ENCODE measurements around the gene MSL2.
"Not testable (repeated sequence)": the region's sequence is repeated elsewhere in the genome, so short reads cannot be mapped to it uniquely, and the experiment has no call there.

MSL2 gene

GRCh38 chr3:136196064-136196400, at the start of gene MSL2:
TSS of gene MSL2 (minus strand) at chr3:136196335. CDS start at chr3:136195113, 1,222 bp downstream.
- DNase-seq = no peak

- no peak for DNase-seq
Observed at GRCh38 chr3:136245691-136246090, 49.6 kb upstream of the MSL2 start.

GRCh38 chr3:136239094-136239493, 43.0 kb upstream of the MSL2 start:
- no peak for DNase-seq

- DNase-seq = no peak
Observed at GRCh38 chr3:136237961-136238649, 42.0 kb upstream of the MSL2 start.

- DNase-seq = no peak
Observed at GRCh38 chr3:136237103-136237502, 41.0 kb upstream of the MSL2 start.

- DNase-seq = no peak
Observed at GRCh38 chr3:136236109-136236508, 40.0 kb upstream of the MSL2 start.

- DNase-seq = no peak
Observed at GRCh38 chr3:136235545-136235944, 39.4 kb upstream of the MSL2 start.

- DNase-seq = no peak
Observed at GRCh38 chr3:136232413-136232812, 36.3 kb upstream of the MSL2 start.

- DNase-seq = not testable (repeated sequence)
Observed at GRCh38 chr3:136222746-136223145, 26.6 kb upstream of the MSL2 start.

- no peak for DNase-seq
Observed at GRCh38 chr3:136211547-136211946, 15.4 kb upstream of the MSL2 start.

- no peak for DNase-seq
Observed at GRCh38 chr3:136209921-136210320, 13.8 kb upstream of the MSL2 start.

- no peak for DNase-seq
Observed at GRCh38 chr3:136207489-136208115, 11.5 kb upstream of the MSL2 start.

GRCh38 chr3:136199219-136199618, 3.1 kb upstream of the MSL2 start:
- not testable (repeated sequence) for DNase-seq

- DNase-seq = not testable (repeated sequence)
Observed at GRCh38 chr3:136198462-136199078, 2.4 kb upstream of the MSL2 start.

- DNase-seq = peak in 3 of 6 experiments; percentile 76 to 89 (median 78)
Observed at GRCh38 chr3:136197159-136197793, 1.1 kb upstream of the MSL2 start.

- DNase-seq = peak; percentile 96 to 100 (median 98)
Observed at GRCh38 chr3:136196401-136197158, 445 bp upstream of the MSL2 start.

GRCh38 chr3:136195258-136196063, 674 bp downstream of the MSL2 start:
- DNase-seq = peak; percentile 64 to 84 (median 78)

GRCh38 chr3:136194409-136195257, 1.5 kb downstream of the MSL2 start:
- peak; percentile 62 to 74 (median 68) for DNase-seq

GRCh38 chr3:136193278-136194054, 2.7 kb downstream of the MSL2 start:
- DNase-seq = no peak

GRCh38 chr3:136192831-136193230, 3.3 kb downstream of the MSL2 start:
- no peak for DNase-seq

Data from stimulated activated naive CD4-positive, alpha-beta T cell (primary cell).